Measurements from ENCODE around the gene JAK3.
A peak's percentile ranks its signal among the peaks of the same experiment; 100 is the strongest.
"Not testable (repeated sequence)": the region's sequence is repeated elsewhere in the genome, so short reads cannot be mapped to it uniquely, and the experiment has no call there.

Gene JAK3

GRCh38 chr19:17847538-17848366 is at the start of gene JAK3:
JAK3 (minus strand) TSS chr19:17847982; CDS start chr19:17844417, 3,565 bp downstream.
- DNase-seq, result no peak

DNA sequence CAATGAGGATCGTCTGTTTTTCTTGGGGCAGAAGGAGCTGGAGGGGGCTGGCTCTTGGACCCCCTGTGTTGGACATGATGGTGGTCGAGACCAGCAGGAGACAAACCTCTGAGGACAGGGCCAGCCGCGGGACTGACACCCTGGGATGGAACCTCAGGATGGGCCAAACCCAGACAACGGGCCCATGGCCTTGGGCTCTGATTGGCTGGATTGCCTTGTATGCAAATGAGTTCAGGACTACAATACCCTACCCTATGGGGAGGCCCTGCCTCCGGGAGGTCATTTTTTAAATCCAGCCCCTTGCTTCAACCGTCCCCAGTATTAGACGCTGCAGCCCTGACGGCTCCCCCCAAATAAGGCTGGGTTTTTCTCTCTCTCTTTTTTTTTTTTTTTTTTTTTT is 46.0 kb upstream of the JAK3 start:
- no peak for DNase-seq

DNA sequence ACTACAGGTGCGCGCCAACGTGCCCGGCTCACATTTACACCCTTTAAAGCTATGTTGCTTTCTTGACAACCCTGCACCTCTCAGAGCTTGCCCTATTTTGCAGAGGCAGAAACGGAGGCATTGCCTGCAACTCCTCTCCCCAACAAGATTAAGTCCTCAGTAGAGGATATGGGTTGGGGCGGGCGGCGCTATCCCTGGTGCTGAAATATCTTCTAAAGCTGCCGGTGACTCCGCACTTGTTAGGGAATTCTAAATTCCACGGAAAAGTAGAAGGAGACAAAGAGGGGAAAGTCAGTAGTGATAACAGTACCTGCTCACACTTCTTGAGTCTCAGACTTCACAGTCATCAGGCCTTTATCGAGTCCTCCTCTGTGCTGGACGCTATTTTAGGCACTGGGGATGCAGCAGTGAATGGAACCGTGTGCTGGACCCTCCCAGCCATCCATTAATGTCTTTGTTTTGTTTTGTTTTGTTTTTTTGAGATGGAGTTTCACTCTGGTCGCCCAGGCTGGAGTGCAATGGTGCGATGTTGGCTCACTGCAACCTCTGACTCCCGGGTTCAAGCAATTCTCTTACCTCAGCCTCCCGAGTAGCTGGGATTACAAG is 41.9 kb upstream of the JAK3 start:
- DNase-seq, result no peak

DNA sequence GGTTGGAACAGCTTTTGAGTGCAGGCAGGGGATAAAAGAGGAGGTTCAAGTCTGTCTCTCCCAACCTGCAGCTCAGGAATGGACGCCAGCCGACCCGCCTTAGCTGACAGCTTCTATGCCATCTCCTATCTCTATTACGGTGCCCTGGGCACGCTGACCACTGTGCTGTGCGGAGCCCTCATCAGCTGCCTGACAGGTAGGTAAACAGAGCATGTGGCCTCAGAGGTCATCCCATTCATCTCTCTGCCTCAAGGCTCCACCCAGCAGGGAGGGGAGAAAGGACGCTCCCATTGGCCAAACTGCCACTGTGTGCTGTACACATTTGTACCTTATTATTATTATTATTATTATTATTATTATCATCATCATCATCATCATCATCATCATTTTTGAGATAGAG is 40.5 kb upstream of the JAK3 start:
- DNase-seq, result no peak

DNA sequence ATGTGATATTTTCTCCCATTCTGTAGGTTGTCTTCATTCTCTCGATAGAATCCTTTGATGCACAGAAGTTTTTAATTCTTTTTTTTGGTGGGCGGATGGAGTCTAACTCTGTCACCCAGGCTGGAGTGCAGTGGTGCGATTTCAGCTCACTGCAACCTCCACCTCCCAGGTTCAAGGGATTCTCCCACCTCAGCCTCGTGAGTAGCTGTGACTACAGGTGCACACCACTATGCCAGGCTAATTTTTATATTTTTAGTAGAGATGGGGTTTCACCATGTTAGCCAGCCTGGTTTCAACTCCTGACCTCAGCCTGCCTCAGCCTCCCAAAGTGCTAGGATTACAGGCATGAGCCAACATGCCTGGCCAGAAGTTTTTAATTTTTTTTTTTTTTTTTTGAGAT is 39.4 kb upstream of the JAK3 start:
- not testable (repeated sequence) for DNase-seq

DNA sequence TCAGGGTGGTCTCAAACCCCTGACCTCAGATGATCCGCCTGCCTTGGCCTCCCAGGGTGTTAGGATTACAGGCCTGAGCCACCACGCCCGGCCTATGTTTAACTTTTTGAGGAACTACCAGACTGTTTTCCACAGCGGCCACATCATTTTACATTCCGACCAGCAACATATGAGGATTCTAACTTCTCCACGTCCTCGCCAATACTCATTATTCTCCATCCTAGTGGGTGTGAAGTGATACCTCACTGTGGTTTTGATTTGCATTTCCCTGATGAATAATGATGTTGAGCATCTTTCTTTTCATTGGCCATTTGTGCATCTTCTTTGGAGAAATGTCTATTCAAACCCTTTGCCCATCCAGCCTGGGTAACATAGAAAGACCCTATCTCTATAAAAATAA is 38.7 kb upstream of the JAK3 start:
- DNase-seq, result no peak

- DNase-seq, result no peak
These were observed 36.0 kb upstream of the JAK3 start for GRCh38 chr19:17883627-17884410.

DNA sequence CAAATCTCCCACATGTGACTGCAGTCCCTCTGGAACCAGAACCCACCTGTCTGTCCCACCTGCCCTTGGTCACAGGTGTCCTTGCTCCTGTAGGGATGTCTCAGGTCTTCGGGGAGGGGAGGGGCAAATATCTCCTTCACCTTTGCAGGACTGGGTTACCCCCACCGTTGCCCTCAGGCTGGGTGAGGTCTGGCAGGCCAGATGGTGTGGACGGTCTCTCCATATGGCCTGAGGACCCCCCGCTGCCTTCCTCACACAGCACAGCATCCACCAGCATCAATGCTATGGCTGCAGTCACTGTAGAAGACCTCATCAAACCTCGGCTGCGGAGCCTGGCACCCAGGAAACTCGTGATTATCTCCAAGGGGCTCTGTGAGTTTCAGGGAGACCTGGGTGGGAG is 33.9 kb upstream of the JAK3 start:
- DNase-seq, result no peak

DNA sequence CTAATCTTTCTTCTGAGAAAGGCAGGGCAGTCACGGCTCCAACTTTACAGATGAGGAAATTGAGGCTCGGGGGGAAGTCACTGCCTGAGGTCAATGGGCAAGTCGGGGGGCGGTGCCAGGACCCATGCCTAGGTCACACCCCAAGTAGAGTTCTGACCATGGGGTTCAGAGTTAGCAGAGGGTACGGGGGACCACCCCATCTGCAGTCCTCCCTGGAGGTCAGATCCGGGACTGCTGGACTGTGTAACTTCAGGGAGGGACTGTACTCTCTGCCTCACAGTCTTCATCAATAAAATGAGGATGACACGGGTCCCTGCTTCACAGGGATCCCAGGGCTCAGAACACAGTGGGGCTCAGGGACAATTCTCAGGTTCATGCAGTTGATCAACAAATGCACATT is 31.7 kb upstream of the JAK3 start:
- no peak for DNase-seq

- no peak for DNase-seq
These were observed 29.9 kb upstream of the JAK3 start for GRCh38 chr19:17877696-17878095.

DNA sequence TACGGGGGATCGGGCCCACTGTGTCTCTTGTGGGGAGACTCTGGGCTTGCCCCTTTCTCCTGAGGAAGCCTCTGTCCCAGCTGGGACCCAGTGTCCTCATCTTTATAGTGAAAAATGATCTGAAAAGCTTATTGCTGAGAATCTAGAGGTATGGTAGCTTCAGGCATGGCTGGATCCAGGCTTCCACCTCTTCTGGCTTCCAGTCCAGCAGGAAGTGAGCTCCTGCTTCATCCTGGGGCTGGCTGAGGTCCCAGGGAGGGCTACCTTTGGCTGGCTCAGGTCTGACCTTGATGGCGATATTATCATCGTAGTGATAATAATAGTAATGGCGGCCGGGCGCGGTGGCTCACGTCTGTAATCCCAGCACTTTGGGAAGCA is 27.0 kb upstream of the JAK3 start:
- no peak for DNase-seq

GRCh38 chr19:17873786-17874757 is 26.3 kb upstream of the JAK3 start:
- no peak for DNase-seq

- no peak for DNase-seq
These were observed 24.6 kb upstream of the JAK3 start for GRCh38 chr19:17872251-17873001.

DNA sequence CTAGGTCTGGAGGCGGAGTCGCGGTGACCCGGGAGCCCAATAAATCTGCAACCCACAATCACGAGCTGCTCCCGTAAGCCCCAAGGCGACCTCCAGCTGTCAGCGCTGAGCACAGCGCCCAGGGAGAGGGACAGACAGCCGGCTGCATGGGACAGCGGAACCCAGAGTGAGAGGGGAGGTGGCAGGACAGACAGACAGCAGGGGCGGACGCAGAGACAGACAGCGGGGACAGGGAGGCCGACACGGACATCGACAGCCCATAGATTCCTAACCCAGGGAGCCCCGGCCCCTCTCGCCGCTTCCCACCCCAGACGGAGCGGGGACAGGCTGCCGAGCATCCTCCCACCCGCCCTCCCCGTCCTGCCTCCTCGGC is 24.1 kb upstream of the JAK3 start, which contains the start of gene SLC5A5:
TSS of gene SLC5A5 (plus strand) at position 68 of the 373 bp plus-strand sequence. CDS start 375 bp downstream, outside the sequence.
- DNase-seq, result peak; percentile 10

DNA sequence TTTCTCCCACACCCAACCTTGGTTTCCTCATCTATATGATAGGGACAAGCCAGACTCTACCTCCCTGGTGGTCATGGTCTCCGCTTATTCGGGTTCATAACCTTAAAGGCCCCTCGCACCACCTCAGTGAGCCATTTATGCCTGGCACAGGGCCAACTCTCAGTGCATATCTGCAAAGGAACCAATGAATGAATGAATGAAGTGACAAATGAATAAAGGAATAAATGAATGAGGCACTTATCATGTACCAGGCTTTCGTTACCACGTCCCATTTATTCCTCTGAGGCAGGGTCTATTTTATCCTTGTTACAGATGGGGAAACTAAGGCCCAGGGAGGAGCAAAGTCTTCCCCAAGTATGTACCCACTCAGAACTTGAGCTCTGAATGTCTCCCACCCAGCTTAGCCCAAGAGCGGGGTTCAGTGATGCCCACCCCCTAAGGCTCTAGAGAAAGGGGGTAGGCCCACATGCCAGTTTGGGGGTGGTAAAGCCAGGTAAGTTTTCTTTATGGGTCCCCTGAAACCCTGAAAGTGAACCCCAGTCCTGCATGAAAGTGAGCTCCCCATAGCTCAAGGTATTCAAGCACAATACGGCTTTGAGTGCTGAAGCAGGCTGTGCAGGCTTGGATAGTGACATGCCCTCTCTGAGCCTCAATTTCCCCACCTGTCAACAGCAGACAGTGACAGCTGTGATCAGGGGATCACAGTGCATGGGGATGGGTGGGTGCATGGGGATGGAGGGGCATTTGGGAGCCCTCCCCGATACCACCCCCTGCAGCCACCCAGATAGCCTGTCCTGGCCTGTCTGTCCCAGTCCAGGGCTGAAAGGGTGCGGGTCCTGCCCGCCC is 23.5 kb upstream of the JAK3 start:
- no peak for DNase-seq

GRCh38 chr19:17869114-17869608 is 21.4 kb upstream of the JAK3 start:
- DNase-seq, result no peak

DNA sequence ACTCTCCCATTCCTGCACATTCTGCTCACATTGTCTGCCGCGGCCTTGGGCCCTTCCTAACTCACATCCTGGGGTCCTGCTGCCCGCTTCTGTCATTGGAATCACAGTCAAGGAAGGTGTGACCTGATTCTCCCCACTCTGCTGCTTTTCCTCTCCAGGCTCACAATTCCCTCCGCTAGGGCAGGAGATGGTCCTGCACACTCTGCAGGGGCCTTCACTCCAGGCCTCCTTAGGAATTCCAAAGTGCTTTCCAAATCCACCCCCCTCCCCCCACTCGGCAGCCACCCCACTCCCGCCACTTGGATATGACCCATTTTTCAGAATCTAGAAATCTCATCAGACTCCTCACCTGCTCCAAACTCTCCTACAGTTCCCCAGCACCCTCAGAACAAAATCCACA is 20.9 kb upstream of the JAK3 start:
- DNase-seq, result no peak

DNA sequence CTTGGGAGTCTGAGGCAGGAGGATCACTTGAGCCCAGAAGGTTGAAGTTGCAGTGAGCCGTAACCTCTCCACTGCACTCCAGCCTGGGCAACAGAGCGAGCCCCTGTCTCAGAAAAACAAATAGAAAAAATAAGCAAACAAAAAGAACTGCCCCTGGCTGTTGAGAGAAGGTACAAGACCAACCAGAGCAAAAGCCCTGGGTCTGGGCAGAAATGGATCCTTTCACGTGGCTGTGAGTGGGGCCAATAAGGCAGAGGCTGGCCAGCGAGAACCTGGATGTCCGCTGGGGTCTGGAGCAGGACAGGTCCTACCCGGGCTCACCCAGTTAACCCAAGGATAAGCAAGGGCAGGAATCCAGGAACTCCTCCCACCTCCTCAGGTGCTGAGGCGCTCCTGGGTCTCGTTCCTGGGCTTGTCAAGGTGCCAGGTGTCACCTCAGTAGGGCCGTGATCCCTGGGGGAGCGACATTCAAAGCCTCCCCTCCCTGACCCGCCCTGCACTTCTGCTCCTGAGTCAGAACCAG is 19.2 kb upstream of the JAK3 start:
- DNase-seq, result peak; percentile 76

DNA sequence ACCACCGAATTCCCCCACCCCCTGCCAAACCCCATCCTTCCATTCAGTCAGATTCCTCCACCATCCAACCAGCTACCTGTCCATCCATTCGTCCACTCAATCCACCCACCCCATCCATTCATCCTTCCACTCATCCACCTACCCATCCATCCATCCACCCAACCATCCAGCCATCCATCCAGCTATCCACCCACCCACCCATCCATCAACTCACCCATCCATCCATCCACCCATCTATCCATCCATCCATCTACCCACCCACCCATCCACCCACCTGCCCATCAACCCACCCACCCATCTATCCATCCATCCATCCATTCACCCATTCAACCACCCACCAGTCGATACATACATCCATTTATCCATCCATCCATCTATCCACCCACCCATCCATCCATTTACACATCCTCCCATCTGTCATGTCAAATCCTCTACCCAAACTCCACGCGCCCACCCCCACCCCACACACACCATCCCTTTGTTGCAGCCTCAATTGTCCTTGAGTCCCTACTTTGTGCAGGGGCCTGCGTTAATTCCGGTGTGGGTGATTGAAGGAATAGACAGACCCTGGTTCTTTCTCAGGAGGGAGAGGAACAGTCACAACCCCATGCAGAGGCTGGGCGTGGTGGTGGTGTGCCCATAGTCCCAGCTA is 18.7 kb upstream of the JAK3 start:
- DNase-seq, result no peak
